H9 (cell line): ENCODE data around the gene UBE3C. TPM values are rescaled to one million over a fixed set of nuclear protein-coding genes. Genes with fewer than 3 reads are reported as not detected.

Experiments
- DNase-seq: peaks from one replicate; pipeline ENCODE4 v3.0.0-alpha.2; 2017
- H2AFZ ChIP-seq: one replicate; pipeline ENCODE4 v1.6.1; 2013; ENCODE audit warnings: mild to moderate bottlenecking, low read length, control low read depth, moderate library complexity
- H2AK5ac ChIP-seq: 2 replicates; pipeline ENCODE4 v1.6.1; 2013; ENCODE audit warnings: low read length, control low read depth, mixed read lengths; ENCODE audit not compliant: insufficient read length
- H2BK120ac ChIP-seq: one replicate; pipeline ENCODE4 v1.6.1; 2013; ENCODE audit warnings: low read depth, mild to moderate bottlenecking, low read length, control low read depth, inconsistent platforms; ENCODE audit not compliant: poor library complexity, severe bottlenecking
- H2BK12ac ChIP-seq: 2 replicates; pipeline ENCODE4 v1.6.1; 2013; ENCODE audit warnings: low read length, control low read depth, mixed read lengths, low read depth; ENCODE audit not compliant: insufficient read length
- H2BK15ac ChIP-seq: 2 replicates; pipeline ENCODE4 v1.6.1; 2013; ENCODE audit warnings: low read depth, low read length, control low read depth
- H2BK20ac ChIP-seq: one replicate; pipeline ENCODE4 v1.6.1; 2013; ENCODE audit warnings: low read depth, mild to moderate bottlenecking, low read length, control low read depth, inconsistent platforms; ENCODE audit not compliant: poor library complexity, severe bottlenecking
- H2BK5ac ChIP-seq: 2 replicates; pipeline ENCODE4 v1.6.1; 2013; ENCODE audit warnings: low read length, control low read depth, mixed read lengths; ENCODE audit not compliant: insufficient read length
- H3K14ac ChIP-seq: 2 replicates; pipeline ENCODE4 v1.6.1; 2013; ENCODE audit warnings: low read length, control low read depth; ENCODE audit not compliant: insufficient read depth
- H3K18ac ChIP-seq: 2 replicates; pipeline ENCODE4 v1.6.1; 2013; ENCODE audit warnings: low read depth, mild to moderate bottlenecking, mixed read lengths, low read length, control low read depth; ENCODE audit not compliant: insufficient read length
- H3K23ac ChIP-seq: 2 replicates; pipeline ENCODE4 v1.6.1; 2013; ENCODE audit warnings: low read length, control low read depth, mixed read lengths, low read depth; ENCODE audit not compliant: insufficient read length
- H3K23me2 ChIP-seq: 2 replicates; pipeline ENCODE4 v1.6.1; 2013; ENCODE audit warnings: low read depth, mild to moderate bottlenecking, mixed read lengths, low read length, control low read depth; ENCODE audit not compliant: insufficient read length, poor library complexity, severe bottlenecking
- H3K27ac ChIP-seq: 2 replicates; pipeline ENCODE4 v1.5.1; 2013; ENCODE audit warnings: low read length, control low read depth, mixed read lengths, low read depth; ENCODE audit not compliant: insufficient read length
- H3K27me3 ChIP-seq: 2 replicates; pipeline ENCODE4 v1.6.1; 2013; ENCODE audit warnings: low read length, control low read depth, inconsistent platforms; ENCODE audit not compliant: insufficient read depth
- H3K4ac ChIP-seq: 2 replicates; pipeline ENCODE4 v1.6.1; 2013; ENCODE audit warnings: low read depth, mild to moderate bottlenecking, control low read depth, inconsistent platforms, low read length, moderate library complexity
- H3K4me1 ChIP-seq: 2 replicates; pipeline ENCODE4 v1.6.1; 2013; ENCODE audit warnings: low read length, control low read depth, inconsistent platforms; ENCODE audit not compliant: insufficient read depth
- H3K4me2 ChIP-seq: 2 replicates; pipeline ENCODE4 v1.6.1; 2013; ENCODE audit warnings: low read length, control low read depth, mixed read lengths; ENCODE audit not compliant: insufficient read length, insufficient read depth
- H3K56ac ChIP-seq: 2 replicates; pipeline ENCODE4 v1.6.1; 2013; ENCODE audit warnings: low read depth, mild to moderate bottlenecking, mixed read lengths, low read length, control low read depth; ENCODE audit not compliant: insufficient read length
- H3K79me1 ChIP-seq: 2 replicates; pipeline ENCODE4 v1.6.1; 2013; ENCODE audit warnings: low read depth, mild to moderate bottlenecking, moderate library complexity, low read length, control low read depth, inconsistent platforms; ENCODE audit not compliant: insufficient read depth, poor library complexity, severe bottlenecking
- H3K79me2 ChIP-seq: 2 replicates; pipeline ENCODE4 v1.6.1; 2013; ENCODE audit warnings: low read length, control low read depth, inconsistent platforms; ENCODE audit not compliant: insufficient read depth
- H3K9ac ChIP-seq: 2 replicates; pipeline ENCODE4 v1.6.1; 2013; ENCODE audit warnings: low read length, control low read depth, mixed read lengths; ENCODE audit not compliant: insufficient read length; ENCODE audit errors: extremely low read depth
- H3K9me3 ChIP-seq: one replicate; pipeline ENCODE4 v1.6.1; 2013; ENCODE audit warnings: low read depth, low read length, inconsistent platforms; ENCODE audit not compliant: control insufficient read depth
- H3T11ph ChIP-seq: one replicate; pipeline ENCODE4 v1.6.1; 2013; ENCODE audit warnings: mild to moderate bottlenecking, low read length, control low read depth, inconsistent platforms
- H4K20me1 ChIP-seq: one replicate; pipeline ENCODE4 v1.6.1; 2013; ENCODE audit not compliant: control insufficient read depth, insufficient read length, insufficient read depth
- H4K5ac ChIP-seq: 2 replicates; pipeline ENCODE4 v1.6.1; 2013; ENCODE audit warnings: low read depth, mild to moderate bottlenecking, mixed read lengths, low read length, control low read depth; ENCODE audit not compliant: insufficient read length
- H4K8ac ChIP-seq: replicated peaks from 2 replicates; pipeline ENCODE4 v1.6.1; 2013; ENCODE audit warnings: low read length, control low read depth, mixed read lengths, low read depth; ENCODE audit not compliant: insufficient read length
- H4K91ac ChIP-seq: 2 replicates; pipeline ENCODE4 v1.6.1; 2013; ENCODE audit warnings: low read depth, mild to moderate bottlenecking, moderate library complexity, mixed read lengths, low read length, control low read depth; ENCODE audit not compliant: insufficient read length
- H3K27ac Mint-ChIP-seq, 3 experiments: 2 replicates in 2 of 3; 3 replicates in 1 of 3; pipeline ENCODE4 v1.8.0; 2020 to 2021; ENCODE audit warnings: mixed read lengths in 3 of 3, mild to moderate bottlenecking in 1 of 3, moderate library complexity in 1 of 3
- H3K27me3 Mint-ChIP-seq: 2 replicates; pipeline ENCODE4 v1.8.0; 2021; ENCODE audit warnings: low read depth, mild to moderate bottlenecking, moderate library complexity, mixed read lengths
- H3K36me3 Mint-ChIP-seq, 3 experiments: 2 replicates in 2 of 3; 3 replicates in 1 of 3; pipeline ENCODE4 v1.8.0; 2020 to 2021; ENCODE audit warnings: low read depth in 3 of 3, mixed read lengths in 3 of 3; ENCODE audit not compliant: insufficient read depth in 1 of 3
- H3K4me1 Mint-ChIP-seq, 2 experiments: 2 replicates each; pipeline ENCODE4 v1.8.0; 2020; ENCODE audit warnings: mixed read lengths in 2 of 2
- H3K4me3 Mint-ChIP-seq, 2 experiments: 2 replicates in 1 of 2; 3 replicates in 1 of 2; pipeline ENCODE4 v1.8.0; 2020 to 2021; ENCODE audit warnings: mild to moderate bottlenecking in 2 of 2, mixed read lengths in 2 of 2, moderate library complexity in 1 of 2
- H3K9me3 Mint-ChIP-seq, 2 experiments: 2 replicates in 1 of 2; 3 replicates in 1 of 2; pipeline ENCODE4 v1.8.0; 2020; ENCODE audit warnings: mild to moderate bottlenecking in 2 of 2, mixed read lengths in 2 of 2, moderate library complexity in 1 of 2
- WGBS: extraction: QIAGEN DNeasy Blood & Tissue Kit; methylation state at CpG from one replicate; pipeline ENCODE4 v1.1.7; 2013; ENCODE audit warnings: missing lambda C conversion rate, low lambda C conversion rate, mixed read lengths; ENCODE audit not compliant: insufficient read length; ENCODE audit errors: extremely low coverage; 5-methylcytosine and 5-hydroxymethylcytosine counted together
- total RNA-seq: library from RNA; stranded (reverse); gene quantifications from 2 replicates; pipeline ENCODE4 v1.2.1, GENCODE V29; 2021
- TF ChIP-seq, protein P1 (sequence below): fragments of 200-600 bp; sonication (generic); conservative IDR thresholded peaks from 3 replicates; pipeline ENCODE4 v1.8.0; 2021; ENCODE audit warnings: antibody characterized with exemption, mild to moderate bottlenecking

The UBE3C gene
- total RNA-seq, 1 experiment from 2014 or later = 63.3 TPM

DNA sequence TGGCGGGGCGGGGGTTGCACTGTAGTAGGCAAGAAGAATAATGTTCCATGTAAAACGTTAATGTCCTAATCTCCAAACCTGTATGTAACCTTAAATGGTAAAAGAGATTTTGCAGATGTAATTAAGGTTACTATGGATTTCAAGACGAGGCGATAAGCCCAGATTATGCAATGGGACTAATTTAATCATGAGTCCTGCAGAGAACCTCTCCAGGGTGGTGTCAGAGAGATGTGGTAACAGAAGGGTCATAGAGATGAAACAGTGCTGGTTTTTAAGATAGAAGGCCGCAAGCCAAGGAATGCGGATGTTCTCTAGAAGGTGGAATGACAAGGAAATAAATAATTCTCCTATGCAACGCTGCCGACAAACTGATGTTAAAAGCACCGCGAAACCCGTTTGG, 57.1 kb downstream of the UBE3C start:
- no peak overlapping the region for H3K27ac ChIP-seq
- Mint-ChIP-seq H3K4me1 (no peaks in the 10 kb centered on the region), H3K4me3 (no peak overlapping the region), H3K9me3 (no peaks in the 10 kb centered on the region), H3K27me3 (no peaks in the 10 kb centered on the region), H3K27ac (peak overlapping the region in 1 of 3 experiments; percentile 10; a peak in 1 of 7 replicates), H3K36me3 (peaks cover 31 to 68% (median 60%) of the 10 kb centered on the region in 3 experiments; a peak in 6 of 7 replicates)
- TF ChIP-seq, protein P1, sequence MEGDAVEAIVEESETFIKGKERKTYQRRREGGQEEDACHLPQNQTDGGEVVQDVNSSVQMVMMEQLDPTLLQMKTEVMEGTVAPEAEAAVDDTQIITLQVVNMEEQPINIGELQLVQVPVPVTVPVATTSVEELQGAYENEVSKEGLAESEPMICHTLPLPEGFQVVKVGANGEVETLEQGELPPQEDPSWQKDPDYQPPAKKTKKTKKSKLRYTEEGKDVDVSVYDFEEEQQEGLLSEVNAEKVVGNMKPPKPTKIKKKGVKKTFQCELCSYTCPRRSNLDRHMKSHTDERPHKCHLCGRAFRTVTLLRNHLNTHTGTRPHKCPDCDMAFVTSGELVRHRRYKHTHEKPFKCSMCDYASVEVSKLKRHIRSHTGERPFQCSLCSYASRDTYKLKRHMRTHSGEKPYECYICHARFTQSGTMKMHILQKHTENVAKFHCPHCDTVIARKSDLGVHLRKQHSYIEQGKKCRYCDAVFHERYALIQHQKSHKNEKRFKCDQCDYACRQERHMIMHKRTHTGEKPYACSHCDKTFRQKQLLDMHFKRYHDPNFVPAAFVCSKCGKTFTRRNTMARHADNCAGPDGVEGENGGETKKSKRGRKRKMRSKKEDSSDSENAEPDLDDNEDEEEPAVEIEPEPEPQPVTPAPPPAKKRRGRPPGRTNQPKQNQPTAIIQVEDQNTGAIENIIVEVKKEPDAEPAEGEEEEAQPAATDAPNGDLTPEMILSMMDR = no peak
- no peaks in the 10 kb centered on the region for H3K9me3 ChIP-seq
- H3K4me2 ChIP-seq = no peak overlapping the region
- H2BK120ac ChIP-seq = no peak overlapping the region
- no peak overlapping the region for H2AK5ac ChIP-seq
- DNase-seq = no peak
- no peaks in the 10 kb centered on the region for H3K27me3 ChIP-seq
- H3K79me2 ChIP-seq = no peaks in the 10 kb centered on the region
- no peak overlapping the region for H2BK5ac ChIP-seq
- no peak overlapping the region for H3K9ac ChIP-seq
- H2BK12ac ChIP-seq = no peak overlapping the region
- H4K5ac ChIP-seq = no peak overlapping the region
- WGBS = no CpG with 5 or more reads among the region's 12 CpGs
- no peak overlapping the region for H4K91ac ChIP-seq
- no peak overlapping the region for H2AFZ ChIP-seq
- H3K23ac ChIP-seq = no peak overlapping the region
- no peak overlapping the region for H2BK20ac ChIP-seq
- no peaks in the 10 kb centered on the region for H3K4me1 ChIP-seq
- no peak overlapping the region for H3T11ph ChIP-seq
- no peak overlapping the region for H4K8ac ChIP-seq
- no peak overlapping the region for H3K4ac ChIP-seq
- no peak overlapping the region for H3K14ac ChIP-seq
- no peak overlapping the region for H3K56ac ChIP-seq
- no peak overlapping the region for H3K18ac ChIP-seq
- no peaks in the 10 kb centered on the region for H4K20me1 ChIP-seq
- H2BK15ac ChIP-seq = no peak overlapping the region
- H3K79me1 ChIP-seq = peaks cover 3% of the 10 kb centered on the region
- H3K23me2 ChIP-seq = no peaks in the 10 kb centered on the region
